ENCODE data around the gene FBXO44.
A peak's percentile ranks its signal among the peaks of the same experiment; 100 is the strongest.
"Not testable (repeated sequence)": the region's sequence is repeated elsewhere in the genome, so short reads cannot be mapped to it uniquely, and the experiment has no call there.

The FBXO44 gene

DNA sequence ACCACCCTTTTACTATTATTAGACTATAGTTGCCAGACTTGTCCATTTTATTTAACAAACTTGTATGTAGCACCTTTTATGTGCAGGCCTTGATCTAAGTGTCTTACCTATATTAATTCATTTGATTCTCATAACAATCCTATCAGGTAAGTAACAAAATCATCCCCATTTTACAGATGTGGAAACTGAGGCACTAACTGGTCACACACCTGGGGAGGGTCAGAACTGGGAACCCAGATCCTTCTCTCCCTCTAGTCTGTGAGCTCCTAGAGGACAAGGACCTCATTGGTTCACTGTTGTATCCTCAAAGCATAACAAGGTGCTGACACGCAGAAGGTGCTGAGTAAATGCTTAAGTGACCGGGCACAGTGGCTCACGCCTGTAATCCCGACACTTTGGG, 15.3 kb upstream of the FBXO44 start:
- DNase-seq (ENCODE audit: low read depth): no peak
- H3K4me3 ChIP-seq (ENCODE audit: low read depth, low read length): no peak overlapping the region
- TF ChIP-seq, protein P1, sequence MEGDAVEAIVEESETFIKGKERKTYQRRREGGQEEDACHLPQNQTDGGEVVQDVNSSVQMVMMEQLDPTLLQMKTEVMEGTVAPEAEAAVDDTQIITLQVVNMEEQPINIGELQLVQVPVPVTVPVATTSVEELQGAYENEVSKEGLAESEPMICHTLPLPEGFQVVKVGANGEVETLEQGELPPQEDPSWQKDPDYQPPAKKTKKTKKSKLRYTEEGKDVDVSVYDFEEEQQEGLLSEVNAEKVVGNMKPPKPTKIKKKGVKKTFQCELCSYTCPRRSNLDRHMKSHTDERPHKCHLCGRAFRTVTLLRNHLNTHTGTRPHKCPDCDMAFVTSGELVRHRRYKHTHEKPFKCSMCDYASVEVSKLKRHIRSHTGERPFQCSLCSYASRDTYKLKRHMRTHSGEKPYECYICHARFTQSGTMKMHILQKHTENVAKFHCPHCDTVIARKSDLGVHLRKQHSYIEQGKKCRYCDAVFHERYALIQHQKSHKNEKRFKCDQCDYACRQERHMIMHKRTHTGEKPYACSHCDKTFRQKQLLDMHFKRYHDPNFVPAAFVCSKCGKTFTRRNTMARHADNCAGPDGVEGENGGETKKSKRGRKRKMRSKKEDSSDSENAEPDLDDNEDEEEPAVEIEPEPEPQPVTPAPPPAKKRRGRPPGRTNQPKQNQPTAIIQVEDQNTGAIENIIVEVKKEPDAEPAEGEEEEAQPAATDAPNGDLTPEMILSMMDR (conservative IDR thresholded peaks at IDR 0.05; ENCODE audit: low read depth, low read length): no peak

DNA sequence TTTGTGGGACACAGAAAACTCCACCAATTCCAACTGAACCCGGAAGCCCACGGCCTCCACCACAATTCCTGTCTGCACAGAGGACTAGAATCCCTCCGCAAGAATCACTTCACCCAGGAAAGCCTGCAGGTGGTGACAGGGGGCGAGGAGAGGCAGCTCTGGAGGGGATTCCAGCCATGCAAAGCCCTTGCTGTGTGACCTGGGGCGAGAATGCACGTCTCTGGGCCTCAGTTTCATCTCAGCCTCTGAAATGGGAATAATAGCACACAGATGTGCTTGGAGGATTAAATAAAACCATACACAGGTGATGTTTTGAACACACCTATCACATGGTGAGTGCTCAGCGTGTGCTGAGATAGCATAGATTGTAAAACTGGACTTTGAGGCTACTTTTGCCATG, 14.6 kb upstream of the FBXO44 start:
- TF ChIP-seq, protein P1 (conservative IDR thresholded peaks at IDR 0.05; ENCODE audit: low read depth, low read length): no peak
- no peak for DNase-seq (ENCODE audit: low read depth)
- H3K4me3 ChIP-seq (ENCODE audit: low read depth, low read length): no peak overlapping the region

DNA sequence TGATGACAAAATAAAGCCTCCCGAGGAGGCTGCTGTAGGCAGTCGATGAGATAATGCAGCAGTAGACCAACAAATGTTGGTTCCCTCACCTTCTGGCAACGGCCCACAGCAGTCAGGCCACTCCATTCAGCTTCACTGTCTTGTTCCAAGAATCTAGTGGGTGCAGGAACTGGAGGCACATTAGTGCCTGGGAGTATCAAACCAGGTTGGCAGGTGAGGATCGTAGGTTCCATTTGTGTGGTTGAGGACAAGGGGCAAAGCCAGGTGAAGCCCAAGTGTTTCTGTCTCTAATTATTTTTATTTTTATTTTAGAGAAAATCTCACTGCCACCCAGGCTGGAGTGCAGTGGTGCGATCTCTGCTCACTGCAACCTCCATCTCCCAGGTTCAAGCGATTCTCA, 13.7 kb upstream of the FBXO44 start:
- no peak for DNase-seq (ENCODE audit: low read depth)
- TF ChIP-seq, protein P1 (conservative IDR thresholded peaks at IDR 0.05; ENCODE audit: low read depth, low read length): no peak
- H3K4me3 ChIP-seq (ENCODE audit: low read depth, low read length): no peak overlapping the region

DNA sequence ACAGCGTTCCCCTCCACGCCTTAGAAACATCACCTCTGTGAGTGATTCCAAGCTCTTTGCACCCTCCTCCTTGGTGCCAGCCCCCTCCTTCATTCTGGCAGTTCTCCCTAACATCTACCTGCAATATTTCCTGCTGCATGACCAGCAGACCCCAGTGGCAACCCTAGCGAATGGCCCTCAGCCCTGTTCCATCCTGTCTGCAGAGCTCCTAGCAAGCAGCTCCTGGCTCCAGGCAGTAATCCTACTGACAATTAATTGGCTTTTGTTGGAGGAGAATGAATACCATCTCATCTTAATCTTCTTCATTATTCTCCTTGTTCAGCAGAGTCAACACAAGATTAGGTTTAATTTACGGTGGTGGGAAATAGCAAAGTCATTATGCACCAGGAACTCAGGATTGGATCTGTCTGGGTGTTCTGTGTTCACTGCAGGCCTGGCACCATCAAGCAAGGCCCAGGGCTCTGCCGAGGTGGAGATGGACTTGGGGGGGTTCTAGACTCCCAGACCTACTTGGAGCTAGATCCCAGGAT, 12.8 kb upstream of the FBXO44 start:
- DNase-seq (ENCODE audit: low read depth): no peak
- TF ChIP-seq, protein P1 (conservative IDR thresholded peaks at IDR 0.05; ENCODE audit: low read depth, low read length): no peak
- no peak overlapping the region for H3K4me3 ChIP-seq (ENCODE audit: low read depth, low read length)

DNA sequence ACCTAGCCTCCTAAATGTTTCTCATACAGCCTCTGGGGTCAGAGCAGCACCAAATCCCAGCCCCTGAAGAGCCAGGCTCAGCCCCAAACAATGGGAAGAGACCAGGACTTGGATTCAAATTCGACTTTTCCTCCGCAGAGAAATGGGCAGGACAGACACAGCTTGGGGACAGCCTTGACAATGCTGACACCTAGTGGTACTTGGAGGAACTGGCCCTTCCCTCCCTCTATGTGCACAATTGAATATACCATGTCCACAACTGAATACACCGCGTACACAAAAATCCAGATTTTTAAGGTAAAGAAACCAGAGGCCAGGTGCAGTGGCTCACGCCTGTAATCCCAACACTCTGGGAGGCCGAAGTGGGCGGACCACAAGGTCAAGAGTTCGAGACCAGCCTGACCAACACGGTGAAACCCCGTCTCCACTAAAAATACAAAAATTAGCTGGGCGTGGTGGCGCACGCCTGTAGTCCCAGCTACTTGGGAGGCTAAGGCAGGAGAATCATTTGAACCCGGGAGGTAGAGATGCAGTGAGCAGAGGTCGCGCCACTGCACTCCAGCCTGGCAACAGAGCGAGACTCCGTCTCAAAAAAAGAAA, 12.2 kb upstream of the FBXO44 start:
- DNase-seq (ENCODE audit: low read depth): peak; percentile 78
- TF ChIP-seq, protein P1 (conservative IDR thresholded peaks at IDR 0.05; ENCODE audit: low read depth, low read length): peak; percentile 98
- H3K4me3 ChIP-seq (ENCODE audit: low read depth, low read length): not testable (repeated sequence)

DNA sequence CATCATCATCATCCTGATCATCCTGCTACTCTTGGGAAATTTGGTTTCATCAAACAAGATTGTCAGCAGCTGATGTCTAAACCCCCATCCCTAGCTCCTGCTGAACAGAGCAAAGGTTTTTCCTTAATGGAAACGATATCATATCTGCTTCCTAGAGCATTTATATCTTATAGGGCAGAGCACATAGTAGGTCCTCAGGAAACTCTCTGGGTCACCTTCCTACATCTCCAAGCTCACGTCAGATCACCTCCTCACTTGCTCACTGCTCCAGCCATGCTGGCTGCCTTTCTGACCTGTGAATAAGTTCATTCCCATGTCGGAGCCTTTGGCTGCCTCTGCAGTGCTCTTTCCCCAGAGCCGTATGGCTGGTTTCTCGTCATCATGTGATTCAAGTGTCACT, 10.9 kb upstream of the FBXO44 start:
- H3K4me3 ChIP-seq (ENCODE audit: low read depth, low read length): no peak overlapping the region
- no peak for DNase-seq (ENCODE audit: low read depth)
- TF ChIP-seq, protein P1 (conservative IDR thresholded peaks at IDR 0.05; ENCODE audit: low read depth, low read length): no peak

DNA sequence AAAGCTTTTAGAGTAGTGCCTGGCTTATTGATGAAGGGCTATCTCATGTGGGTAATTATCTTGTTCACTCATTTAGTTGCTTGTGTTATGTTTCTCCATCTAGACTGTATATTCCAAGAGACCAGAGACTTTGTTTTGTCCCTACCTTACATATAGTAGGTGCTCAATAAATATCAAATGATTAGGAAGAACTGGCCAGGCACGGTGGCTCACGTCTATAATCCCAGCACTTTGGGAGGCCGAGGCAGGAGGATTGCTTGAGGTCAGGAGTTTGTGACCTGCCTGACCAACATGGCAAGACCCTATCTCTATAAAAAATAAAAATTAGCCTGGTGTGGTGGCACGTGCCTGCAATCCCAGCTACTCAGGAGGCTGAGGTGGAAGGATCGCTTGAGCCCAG, 9.4 kb upstream of the FBXO44 start:
- no peak overlapping the region for H3K4me3 ChIP-seq (ENCODE audit: low read depth, low read length)
- no peak for DNase-seq (ENCODE audit: low read depth)
- TF ChIP-seq, protein P1 (conservative IDR thresholded peaks at IDR 0.05; ENCODE audit: low read depth, low read length): no peak

Measured in choroid plexus epithelial cell (primary cell).